SK-N-SH treated with all-trans-retinoic acid at 6 μM for 48 hours (cell line): Measurements from ENCODE around the gene HSPA2.

ENCODE experiments used
- ATAC-seq: fragments of 200-7000 bp; cut with Tn5 transposase; 3 replicates; pipeline ENCODE4 v1.9.1; 2020; ENCODE audit warnings: mild to moderate bottlenecking, moderate library complexity
- ARNTL ChIP-seq: fragments of 450-650 bp; formaldehyde crosslinking; IDR thresholded peaks from 2 replicates; pipeline ENCODE4 v1.5.0; 2020; ENCODE audit warnings: low read depth, mild to moderate bottlenecking, moderate library complexity, borderline replicate concordance
- BACH2 ChIP-seq: fragments of 250-450 bp; sonication (Bioruptor Pico); IDR thresholded peaks from 2 replicates; pipeline ENCODE4 v1.9.0; 2021; ENCODE audit warnings: mild to moderate bottlenecking, borderline replicate concordance
- CREB5 ChIP-seq: fragments of 250-450 bp; sonication (Bioruptor Pico); IDR thresholded peaks from 2 replicates; pipeline ENCODE4 v1.5.1; 2020; ENCODE audit warnings: low read depth, mild to moderate bottlenecking, moderate library complexity
- CSRNP3 ChIP-seq: fragments of 250-450 bp; sonication (Bioruptor Pico); IDR thresholded peaks from 2 replicates; pipeline ENCODE4 v1.5.1; 2021; ENCODE audit warnings: mild to moderate bottlenecking, moderate library complexity
- ESRRG ChIP-seq: fragments of 250-450 bp; sonication (Bioruptor Pico); IDR thresholded peaks from 2 replicates; pipeline ENCODE4 v1.6.1; 2021; ENCODE audit warnings: mild to moderate bottlenecking
- GLIS3 ChIP-seq: fragments of 250-450 bp; sonication (Bioruptor Pico); IDR thresholded peaks from 2 replicates; pipeline ENCODE4 v1.5.0; 2020; ENCODE audit warnings: mild to moderate bottlenecking, moderate library complexity
- ISL1 ChIP-seq: fragments of 250-450 bp; sonication (Bioruptor Pico); IDR thresholded peaks from 2 replicates; pipeline ENCODE4 v2.1.2; 2022; ENCODE audit warnings: mild to moderate bottlenecking, moderate library complexity
- OSR1 ChIP-seq: fragments of 250-450 bp; sonication (Bioruptor Pico); IDR thresholded peaks from 2 replicates; pipeline ENCODE4 v1.8.0; 2022; ENCODE audit warnings: moderate library complexity, mild to moderate bottlenecking, inconsistent platforms
- PATZ1 ChIP-seq: fragments of 250-450 bp; sonication (Bioruptor Pico); IDR thresholded peaks from 2 replicates; pipeline ENCODE4 v1.8.0; 2020; ENCODE audit warnings: mild to moderate bottlenecking, moderate library complexity, borderline replicate concordance
- POU6F1 ChIP-seq: fragments of 250-450 bp; sonication (Bioruptor Pico); IDR thresholded peaks from 2 replicates; pipeline ENCODE4 v1.8.0; 2021; ENCODE audit warnings: low read depth, mild to moderate bottlenecking, moderate library complexity, borderline replicate concordance
- PPARA ChIP-seq: fragments of 250-450 bp; sonication (Bioruptor Pico); IDR thresholded peaks from 2 replicates; pipeline ENCODE4 v1.5.0; 2020; ENCODE audit warnings: mild to moderate bottlenecking, borderline replicate concordance
- RARB ChIP-seq: fragments of 250-450 bp; sonication (Bioruptor Pico); IDR thresholded peaks from 2 replicates; pipeline ENCODE4 v1.8.0; 2021; ENCODE audit warnings: mild to moderate bottlenecking, moderate library complexity
- SNAI2 ChIP-seq: fragments of 250-450 bp; sonication (Bioruptor Pico); IDR thresholded peaks from 2 replicates; pipeline ENCODE4 v1.5.0; 2020; ENCODE audit warnings: mild to moderate bottlenecking, moderate library complexity
- TOX ChIP-seq: fragments of 250-450 bp; sonication (Bioruptor Pico); IDR thresholded peaks from 2 replicates; pipeline ENCODE4 v1.8.0; 2021; ENCODE audit warnings: mild to moderate bottlenecking, moderate library complexity, borderline replicate concordance
- TSHZ2 ChIP-seq: fragments of 250-450 bp; sonication (Bioruptor Pico); IDR thresholded peaks from 2 replicates; pipeline ENCODE4 v1.5.0; 2020; ENCODE audit warnings: mild to moderate bottlenecking, moderate library complexity
- ZC3H10 ChIP-seq: fragments of 250-450 bp; sonication (Bioruptor Pico); IDR thresholded peaks from 2 replicates; pipeline ENCODE4 v1.5.1; 2021; ENCODE audit warnings: mild to moderate bottlenecking, moderate library complexity
- ZFP30 ChIP-seq: fragments of 450-650 bp; formaldehyde crosslinking; IDR thresholded peaks from 2 replicates; pipeline ENCODE4 v1.5.0; 2022; ENCODE audit warnings: mild to moderate bottlenecking, moderate library complexity
- ZNF565 ChIP-seq: fragments of 450-650 bp; formaldehyde crosslinking; conservative IDR thresholded peaks from 2 replicates; pipeline ENCODE4 v1.5.0; 2020; ENCODE audit warnings: low read depth, mild to moderate bottlenecking, moderate library complexity
- ZNF70 ChIP-seq: fragments of 450-650 bp; formaldehyde crosslinking; IDR thresholded peaks from 2 replicates; pipeline ENCODE4 v1.5.0; 2020; ENCODE audit warnings: mild to moderate bottlenecking, moderate library complexity
- ZNF8 ChIP-seq: fragments of 450-650 bp; formaldehyde crosslinking; IDR thresholded peaks from 2 replicates; pipeline ENCODE4 v1.5.0; 2020; ENCODE audit warnings: mild to moderate bottlenecking, moderate library complexity

Gene HSPA2

GRCh38 chr14:64495252-64495651, 45.3 kb upstream of the HSPA2 start:
- TF ChIP-seq OSR1 (CRISPR knock-in tag) (no peak), ARNTL (CRISPR knock-in tag) (no peak), ZC3H10 (CRISPR knock-in tag) (no peak), ISL1 (CRISPR knock-in tag) (no peak), CREB5 (CRISPR knock-in tag) (no peak), PPARA (CRISPR knock-in tag) (no peak), ZNF565 (CRISPR knock-in tag) (no peak), ZFP30 (no peak), BACH2 (CRISPR knock-in tag) (no peak), ZNF8 (CRISPR knock-in tag) (no peak), TSHZ2 (no peak), CSRNP3 (CRISPR knock-in tag) (no peak), TOX (CRISPR knock-in tag) (no peak), ESRRG (CRISPR knock-in tag) (no peak), RARB (CRISPR knock-in tag) (no peak), GLIS3 (no peak)
- ATAC-seq = no peak

GRCh38 chr14:64496764-64497163, 43.8 kb upstream of the HSPA2 start:
- no peak for ATAC-seq
- TF ChIP-seq ZC3H10 (CRISPR knock-in tag) = no peak
- TF ChIP-seq ZFP30 = no peak
- no peak for TF ChIP-seq ISL1 (CRISPR knock-in tag)
- no peak for TF ChIP-seq TOX (CRISPR knock-in tag)
- no peak for TF ChIP-seq PPARA (CRISPR knock-in tag)
- TF ChIP-seq ZNF70 = no peak
- no peak for TF ChIP-seq ESRRG (CRISPR knock-in tag)
- TF ChIP-seq BACH2 (CRISPR knock-in tag) = no peak
- no peak for TF ChIP-seq RARB (CRISPR knock-in tag)
- TF ChIP-seq SNAI2 (CRISPR knock-in tag) = no peak
- TF ChIP-seq PATZ1 (CRISPR knock-in tag) = no peak
- no peak for TF ChIP-seq CREB5 (CRISPR knock-in tag)
- no peak for TF ChIP-seq OSR1 (CRISPR knock-in tag)
- TF ChIP-seq CSRNP3 (CRISPR knock-in tag) = no peak
- no peak for TF ChIP-seq ARNTL (CRISPR knock-in tag)
- TF ChIP-seq POU6F1 (CRISPR knock-in tag) = no peak
- no peak for TF ChIP-seq GLIS3
